Gastroesophageal sphincter (tissue), 3 donors: ENCODE measurements around the gene PRDM15.

ENCODE experiments used
- CTCF ChIP-seq, 4 experiments: fragments of 200-600 bp in 2 of 4; fragments of 450-650 bp in 2 of 4; sonication (generic) in 1 of 4; IDR thresholded peaks; one replicate each; pipeline ENCODE4 v1.5.1; 2017 to 2019; ENCODE audit warnings: antibody characterized with exemption in 4 of 4, mild to moderate bottlenecking in 2 of 4, moderate library complexity in 2 of 4
- EP300 ChIP-seq: sonication (generic); formaldehyde crosslinking; IDR thresholded peaks from one replicate; pipeline ENCODE4 v1.6.1; 2017; ENCODE audit warnings: antibody characterized with exemption, mild to moderate bottlenecking
- POLR2A ChIP-seq, 2 donors: fragments of 450-650 bp; IDR thresholded peaks; one replicate each; pipeline ENCODE4 v1.6.1; 2017; ENCODE audit warnings: antibody characterized with exemption in 2 of 2, mild to moderate bottlenecking in 2 of 2, moderate library complexity in 1 of 2

- TF ChIP-seq CTCF (IDR thresholded peaks at IDR 0.05): no peak
- TF ChIP-seq POLR2A (IDR thresholded peaks at IDR 0.05): no peak
- no peak for TF ChIP-seq EP300
Observed at GRCh38 chr21:41813226-41813625, 65.9 kb downstream of the PRDM15 start.
